Effector CD8-positive, alpha-beta T cell (primary cell): ENCODE results near the gene CYP4F11.
"Not testable (repeated sequence)": the region's sequence is repeated elsewhere in the genome, so short reads cannot be mapped to it uniquely, and the experiment has no call there.

Experiments
- DNase-seq: peaks from one replicate; lab custom pipeline; 2025; lab: John Stamatoyannopoulos, UW

The CYP4F11 gene

DNA sequence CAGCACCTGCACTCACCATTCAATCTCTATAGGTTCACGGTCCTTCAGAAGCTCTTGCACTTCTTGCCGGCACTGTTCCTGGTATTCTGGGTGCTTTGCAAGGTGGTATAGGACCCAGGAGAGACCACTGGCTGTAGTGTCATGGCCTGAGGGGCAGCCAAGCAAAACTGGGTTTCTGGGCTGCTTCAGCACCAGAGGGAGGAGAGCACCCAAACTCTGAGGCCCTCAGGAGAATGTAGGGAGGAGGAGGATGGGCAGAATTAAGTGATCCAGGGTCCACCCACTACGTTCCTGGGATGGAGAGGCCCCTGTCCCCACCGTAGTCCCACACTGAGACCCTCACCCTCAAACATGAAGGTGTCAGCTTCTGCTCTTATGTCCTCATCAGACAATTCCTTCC lies 12.3 kb downstream of the CYP4F11 start:
- DNase-seq, result no peak

DNA sequence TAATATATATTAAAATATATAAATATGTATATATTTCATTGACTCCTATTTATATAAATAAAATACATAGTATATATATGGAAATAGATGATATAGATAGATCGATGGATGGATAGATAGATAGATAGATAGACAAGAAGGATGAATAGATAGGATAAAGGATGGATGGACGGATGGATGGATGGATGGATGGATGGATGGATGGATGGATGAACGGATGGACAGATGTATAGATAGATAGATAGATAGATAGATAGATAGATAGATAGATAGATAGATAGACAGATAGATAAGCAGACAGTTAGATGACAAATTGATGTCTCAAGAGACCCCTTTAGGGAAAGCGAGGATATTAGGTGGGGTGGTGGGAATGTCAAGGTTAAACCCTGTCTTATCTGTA lies 15.1 kb downstream of the CYP4F11 start:
- DNase-seq, result no peak

- no peak for DNase-seq
Measured at GRCh38 chr19:15915109-15915508, 19.2 kb downstream of the CYP4F11 start.

GRCh38 chr19:15913830-15914229 lies 20.5 kb downstream of the CYP4F11 start:
- DNase-seq, result no peak

GRCh38 chr19:15913384-15913783 lies 20.9 kb downstream of the CYP4F11 start:
- DNase-seq, result no peak

DNA sequence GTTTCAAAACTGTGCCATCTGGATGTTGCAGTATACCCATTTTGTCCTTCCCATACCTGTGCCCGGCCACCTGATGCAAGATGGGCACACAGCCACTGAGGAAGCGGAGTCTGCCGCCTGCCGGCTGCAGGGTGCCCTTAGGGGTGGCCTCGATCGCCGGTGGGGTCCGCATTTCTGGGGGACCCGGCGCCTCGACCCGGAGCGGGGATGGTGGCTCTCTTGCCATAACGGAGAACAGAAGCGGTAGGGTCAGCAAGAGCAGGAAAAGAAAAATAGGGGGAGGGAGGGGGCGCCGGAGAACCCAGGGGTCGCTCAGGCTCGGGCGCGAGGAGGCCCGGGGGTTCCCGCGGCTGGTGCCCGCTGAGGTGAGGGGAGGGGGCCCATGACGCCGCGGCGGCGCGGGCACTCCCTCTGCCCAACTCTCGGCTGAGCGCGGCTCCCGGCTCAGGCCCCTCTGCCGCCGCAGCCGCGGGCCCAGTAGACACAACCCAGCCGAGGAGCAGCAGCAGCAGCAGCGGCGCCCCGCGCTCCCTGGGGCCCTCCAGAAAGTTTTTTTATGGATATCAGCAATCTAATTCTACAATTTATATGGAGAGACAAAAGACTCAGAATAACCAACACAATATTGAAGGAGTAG lies 22.6 kb downstream of the CYP4F11 start:
- DNase-seq, result no peak

GRCh38 chr19:15905026-15905425 lies 29.3 kb downstream of the CYP4F11 start:
- no peak for DNase-seq

GRCh38 chr19:15902898-15903297 lies 31.4 kb downstream of the CYP4F11 start:
- not testable (repeated sequence) for DNase-seq

DNA sequence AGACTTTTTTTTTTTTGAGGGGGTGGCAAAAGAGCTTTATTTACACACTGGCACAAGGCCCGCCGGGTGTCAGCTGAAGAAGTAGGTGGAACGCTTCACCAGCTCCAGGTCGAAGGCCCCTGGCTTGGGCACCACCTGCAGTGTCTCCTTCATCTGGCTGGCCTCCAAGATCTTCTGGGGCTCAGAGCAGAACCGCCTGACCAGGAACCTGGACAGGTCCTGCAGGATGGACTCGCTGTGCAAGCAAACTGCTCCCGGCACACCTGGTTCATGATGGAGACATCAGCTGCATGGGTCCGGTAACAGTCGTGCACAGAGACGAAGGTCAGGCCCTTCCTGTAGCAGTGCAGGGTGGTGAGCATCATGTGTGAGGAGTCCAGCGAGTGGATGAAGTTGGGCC lies 32.1 kb downstream of the CYP4F11 start:
- DNase-seq, result no peak

- DNase-seq, result no peak
Measured at GRCh38 chr19:15900504-15900903, 33.8 kb downstream of the CYP4F11 start.

- DNase-seq, result not testable (repeated sequence)
Measured at GRCh38 chr19:15900032-15900431, 34.3 kb downstream of the CYP4F11 start.

- DNase-seq, result not testable (repeated sequence)
Measured at GRCh38 chr19:15899561-15899960, 34.8 kb downstream of the CYP4F11 start.

GRCh38 chr19:15897738-15898276 lies 36.5 kb downstream of the CYP4F11 start, which contains the start of gene CYP4F2:
CYP4F2 (minus strand) TSS chr19:15898074; CDS start chr19:15897611, 463 bp downstream.
- DNase-seq, result no peak

- DNase-seq, result no peak
Measured at GRCh38 chr19:15897026-15897737, 37.1 kb downstream of the CYP4F11 start.

DNA sequence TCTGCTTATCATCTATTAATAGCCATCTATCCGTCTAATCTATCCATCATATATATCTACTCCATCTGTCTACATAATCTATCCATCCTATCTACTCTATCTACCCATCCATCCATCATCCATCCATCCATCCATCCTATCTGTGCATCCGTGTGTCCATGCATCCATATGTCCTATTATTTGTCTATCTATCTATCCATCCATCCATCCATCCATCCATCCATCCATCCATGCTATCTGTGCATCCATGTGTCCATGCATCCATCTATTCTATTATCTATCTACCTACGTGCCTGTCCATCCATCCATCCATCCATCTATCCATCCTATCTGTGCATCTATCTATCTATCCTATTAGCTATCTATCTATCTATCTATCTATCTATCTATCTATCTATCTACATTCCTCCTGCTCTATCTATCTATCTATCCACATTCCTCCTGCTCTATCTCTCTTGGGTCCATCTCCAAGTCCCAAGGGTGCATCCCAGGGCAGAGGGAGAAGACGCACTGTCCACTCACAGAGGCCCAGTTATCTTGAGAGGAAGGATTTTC lies 38.4 kb downstream of the CYP4F11 start:
- DNase-seq, result no peak

GRCh38 chr19:15894359-15894758 lies 40.0 kb downstream of the CYP4F11 start:
- DNase-seq, result no peak

DNA sequence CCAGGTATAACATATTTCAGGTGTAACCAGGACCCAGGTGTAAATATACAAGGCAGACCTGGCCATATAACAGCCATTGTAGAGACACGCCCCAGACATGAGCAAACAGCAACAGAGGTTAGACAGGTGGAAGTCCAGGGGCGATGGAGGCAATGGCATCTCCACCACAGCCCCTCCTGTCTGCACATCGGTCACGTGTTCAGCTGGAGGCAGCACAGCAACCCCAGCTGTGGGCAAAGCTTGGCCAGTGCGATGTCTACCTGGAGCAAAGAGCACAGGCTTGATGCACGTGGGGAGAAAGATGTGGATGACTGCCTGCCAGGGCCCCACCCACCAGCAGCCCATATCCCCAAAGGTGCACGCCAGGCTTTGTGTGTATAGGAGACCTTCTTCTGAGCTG lies 40.9 kb downstream of the CYP4F11 start:
- no peak for DNase-seq

DNA sequence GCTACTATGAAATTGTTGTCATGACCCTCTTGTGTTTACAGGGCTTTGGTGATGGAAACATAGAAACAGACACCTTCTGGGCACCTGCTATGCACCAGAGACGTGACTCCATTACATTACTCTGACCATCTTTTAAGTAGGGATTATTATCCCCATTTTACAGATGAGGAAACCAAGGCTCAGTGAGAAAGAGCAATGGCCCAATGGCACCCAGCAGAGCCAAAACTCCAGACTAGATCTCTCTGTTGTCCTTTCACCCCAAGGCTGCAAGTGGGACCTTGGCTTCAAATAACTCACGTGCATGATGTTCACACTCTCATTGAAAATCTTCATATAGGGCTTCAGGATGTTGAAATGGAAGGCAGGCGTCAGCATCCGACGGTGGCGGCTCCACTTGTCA lies 42.3 kb downstream of the CYP4F11 start:
- DNase-seq, result no peak

DNA sequence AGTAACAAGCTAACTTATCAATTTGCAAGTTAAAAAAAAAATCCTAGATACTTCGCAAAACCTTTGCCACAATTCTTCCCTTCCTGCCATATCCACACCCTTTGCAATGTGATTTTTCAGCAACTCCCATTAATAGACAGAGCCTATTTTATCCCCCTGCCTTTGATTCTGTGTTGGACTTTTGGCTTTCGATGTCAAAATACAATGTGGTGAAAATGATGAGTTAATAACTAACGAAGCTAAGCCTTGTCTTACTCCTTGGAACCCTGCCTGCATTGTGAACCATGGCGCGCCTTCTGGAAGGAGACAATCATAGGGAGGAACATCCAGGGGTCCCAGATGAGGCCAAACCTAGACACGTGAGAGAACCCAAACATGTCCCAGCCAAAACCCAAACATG lies 42.9 kb downstream of the CYP4F11 start:
- DNase-seq, result no peak

DNA sequence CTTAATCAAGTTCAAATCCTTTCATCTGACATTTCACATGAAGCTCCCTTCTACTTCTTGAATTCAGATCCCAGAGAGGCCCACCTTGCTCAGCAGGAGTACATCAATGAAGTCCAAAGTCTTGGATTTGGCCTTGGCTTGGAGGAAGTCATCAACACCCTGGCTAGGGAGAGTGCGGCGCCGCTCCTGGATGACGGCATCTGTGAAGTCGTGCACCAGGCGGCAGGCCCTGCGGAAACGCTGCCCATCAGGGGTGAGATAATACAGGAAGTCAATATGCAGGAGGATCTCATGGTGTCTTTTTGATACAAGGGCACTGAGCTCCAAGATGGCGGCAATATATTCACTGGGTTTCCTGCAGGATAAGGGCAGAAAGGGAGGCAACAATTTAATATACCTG lies 45.0 kb downstream of the CYP4F11 start:
- not testable (repeated sequence) for DNase-seq

DNA sequence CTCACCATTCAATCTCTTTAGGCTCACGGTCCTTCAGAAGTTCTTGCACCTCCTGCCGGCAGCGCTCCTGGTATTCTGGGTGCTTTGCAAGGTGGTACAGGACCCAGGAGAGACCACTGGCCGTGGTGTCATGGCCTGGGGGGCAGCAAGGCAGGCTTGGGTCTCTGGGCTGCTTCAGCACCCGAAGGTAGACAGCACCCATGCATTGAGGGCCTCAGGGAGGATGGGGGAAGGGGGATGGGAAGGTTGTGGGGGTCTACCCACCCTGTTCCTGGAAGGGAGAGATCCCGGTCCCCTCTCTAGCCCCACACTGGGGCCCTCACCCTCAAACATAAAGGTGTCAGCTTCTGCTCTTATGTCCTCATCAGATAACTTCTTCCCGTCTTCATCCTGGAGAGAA lies 48.4 kb downstream of the CYP4F11 start:
- no peak for DNase-seq

GRCh38 chr19:15885167-15885566 lies 49.2 kb downstream of the CYP4F11 start:
- DNase-seq, result no peak

DNA sequence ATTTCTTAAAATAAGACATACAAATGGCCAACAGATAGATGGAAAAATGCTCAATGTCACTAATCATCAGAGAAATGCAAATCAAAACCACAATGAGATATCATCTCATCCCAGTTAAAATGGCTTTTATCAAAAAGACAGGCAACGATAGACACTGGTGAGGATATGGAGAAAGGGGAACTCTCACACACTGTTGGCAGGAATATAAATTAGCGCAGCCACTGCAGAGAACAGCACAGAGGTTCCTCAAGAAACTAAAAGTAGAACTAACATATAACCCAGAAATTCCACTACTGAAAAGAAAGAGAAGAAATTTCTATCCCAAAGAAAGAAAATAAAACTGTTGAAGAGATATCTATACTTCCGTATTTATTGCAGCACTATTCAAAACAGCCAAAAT lies 51.0 kb downstream of the CYP4F11 start:
- DNase-seq, result not testable (repeated sequence)
